GM23338 (cell line): ENCODE measurements around the gene PARVB.
"Not testable (repeated sequence)": the region's sequence is repeated elsewhere in the genome, so short reads cannot be mapped to it uniquely, and the experiment has no call there.

Source experiments
- EZH2 ChIP-seq: fragments of 200-600 bp; sonication (generic); IDR thresholded peaks from one replicate; pipeline ENCODE4 v1.8.0; 2017; ENCODE audit warnings: antibody characterized with exemption, mild to moderate bottlenecking, low read depth; ENCODE audit not compliant: unreplicated experiment
- EZH2phosphoT487 ChIP-seq: fragments of 200-600 bp; sonication (generic); IDR thresholded peaks from one replicate; pipeline ENCODE4 v1.8.1; 2018; ENCODE audit warnings: antibody characterized with exemption; ENCODE audit not compliant: unreplicated experiment
- JUNB ChIP-seq: IDR thresholded peaks from one replicate; pipeline ENCODE4 v1.6.1; 2016; ENCODE audit warnings: antibody characterized with exemption; ENCODE audit not compliant: unreplicated experiment
- NANOG ChIP-seq: IDR thresholded peaks from 2 replicates; pipeline ENCODE4 v1.6.1; 2016; ENCODE audit warnings: antibody characterized with exemption, borderline replicate concordance
- TF ChIP-seq, protein P1 (sequence below), 2 experiments: fragments of 200-600 bp in 1 of 2; sonication (generic) in 1 of 2; conservative IDR thresholded peaks; 2 replicates each; pipeline versions ENCODE4 v1.5.1 to v1.6.1; 2016 to 2017; ENCODE audit warnings: antibody characterized with exemption in 2 of 2, low read depth in 2 of 2, mild to moderate bottlenecking in 2 of 2, moderate library complexity in 1 of 2
- TF ChIP-seq, protein P2 (sequence below): IDR thresholded peaks from one replicate; pipeline ENCODE4 v1.6.1; 2018; ENCODE audit warnings: antibody characterized with exemption; ENCODE audit not compliant: unreplicated experiment

DNA sequence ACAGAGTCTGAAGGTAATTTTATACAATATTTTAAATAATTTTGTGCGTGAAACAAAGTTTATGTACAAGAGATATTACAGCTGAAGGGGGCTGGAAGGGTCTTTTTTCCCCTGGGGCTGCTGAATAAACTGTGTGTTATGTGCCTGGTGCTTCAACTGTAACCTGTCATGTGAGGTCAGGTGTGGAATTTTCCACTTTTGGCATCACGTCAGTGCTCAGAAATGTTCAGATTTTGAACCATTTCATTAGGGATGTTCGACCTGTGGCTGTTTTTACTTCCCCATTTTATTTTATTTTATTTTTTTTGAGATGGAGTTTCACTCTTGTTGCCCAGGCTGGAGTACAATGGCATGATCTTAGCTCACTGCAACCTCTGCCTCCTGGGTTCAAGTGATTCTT, 7.5 kb upstream of the PARVB start:
- TF ChIP-seq, protein P1, sequence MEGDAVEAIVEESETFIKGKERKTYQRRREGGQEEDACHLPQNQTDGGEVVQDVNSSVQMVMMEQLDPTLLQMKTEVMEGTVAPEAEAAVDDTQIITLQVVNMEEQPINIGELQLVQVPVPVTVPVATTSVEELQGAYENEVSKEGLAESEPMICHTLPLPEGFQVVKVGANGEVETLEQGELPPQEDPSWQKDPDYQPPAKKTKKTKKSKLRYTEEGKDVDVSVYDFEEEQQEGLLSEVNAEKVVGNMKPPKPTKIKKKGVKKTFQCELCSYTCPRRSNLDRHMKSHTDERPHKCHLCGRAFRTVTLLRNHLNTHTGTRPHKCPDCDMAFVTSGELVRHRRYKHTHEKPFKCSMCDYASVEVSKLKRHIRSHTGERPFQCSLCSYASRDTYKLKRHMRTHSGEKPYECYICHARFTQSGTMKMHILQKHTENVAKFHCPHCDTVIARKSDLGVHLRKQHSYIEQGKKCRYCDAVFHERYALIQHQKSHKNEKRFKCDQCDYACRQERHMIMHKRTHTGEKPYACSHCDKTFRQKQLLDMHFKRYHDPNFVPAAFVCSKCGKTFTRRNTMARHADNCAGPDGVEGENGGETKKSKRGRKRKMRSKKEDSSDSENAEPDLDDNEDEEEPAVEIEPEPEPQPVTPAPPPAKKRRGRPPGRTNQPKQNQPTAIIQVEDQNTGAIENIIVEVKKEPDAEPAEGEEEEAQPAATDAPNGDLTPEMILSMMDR (conservative IDR thresholded peaks at IDR 0.05; ENCODE audit: low read depth in 2 of 2): not testable (repeated sequence)
- TF ChIP-seq, protein P2, sequence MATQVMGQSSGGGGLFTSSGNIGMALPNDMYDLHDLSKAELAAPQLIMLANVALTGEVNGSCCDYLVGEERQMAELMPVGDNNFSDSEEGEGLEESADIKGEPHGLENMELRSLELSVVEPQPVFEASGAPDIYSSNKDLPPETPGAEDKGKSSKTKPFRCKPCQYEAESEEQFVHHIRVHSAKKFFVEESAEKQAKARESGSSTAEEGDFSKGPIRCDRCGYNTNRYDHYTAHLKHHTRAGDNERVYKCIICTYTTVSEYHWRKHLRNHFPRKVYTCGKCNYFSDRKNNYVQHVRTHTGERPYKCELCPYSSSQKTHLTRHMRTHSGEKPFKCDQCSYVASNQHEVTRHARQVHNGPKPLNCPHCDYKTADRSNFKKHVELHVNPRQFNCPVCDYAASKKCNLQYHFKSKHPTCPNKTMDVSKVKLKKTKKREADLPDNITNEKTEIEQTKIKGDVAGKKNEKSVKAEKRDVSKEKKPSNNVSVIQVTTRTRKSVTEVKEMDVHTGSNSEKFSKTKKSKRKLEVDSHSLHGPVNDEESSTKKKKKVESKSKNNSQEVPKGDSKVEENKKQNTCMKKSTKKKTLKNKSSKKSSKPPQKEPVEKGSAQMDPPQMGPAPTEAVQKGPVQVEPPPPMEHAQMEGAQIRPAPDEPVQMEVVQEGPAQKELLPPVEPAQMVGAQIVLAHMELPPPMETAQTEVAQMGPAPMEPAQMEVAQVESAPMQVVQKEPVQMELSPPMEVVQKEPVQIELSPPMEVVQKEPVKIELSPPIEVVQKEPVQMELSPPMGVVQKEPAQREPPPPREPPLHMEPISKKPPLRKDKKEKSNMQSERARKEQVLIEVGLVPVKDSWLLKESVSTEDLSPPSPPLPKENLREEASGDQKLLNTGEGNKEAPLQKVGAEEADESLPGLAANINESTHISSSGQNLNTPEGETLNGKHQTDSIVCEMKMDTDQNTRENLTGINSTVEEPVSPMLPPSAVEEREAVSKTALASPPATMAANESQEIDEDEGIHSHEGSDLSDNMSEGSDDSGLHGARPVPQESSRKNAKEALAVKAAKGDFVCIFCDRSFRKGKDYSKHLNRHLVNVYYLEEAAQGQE: not testable (repeated sequence)
- not testable (repeated sequence) for TF ChIP-seq EZH2phosphoT487, EZH2, JUNB, NANOG
